Tongue (tissue), 2 donors: ENCODE results near the gene NELFCD. TPM values are rescaled to one million over a fixed set of nuclear protein-coding genes. Genes with fewer than 3 reads are reported as not detected.
"Not testable (repeated sequence)": the region's sequence is repeated elsewhere in the genome, so short reads cannot be mapped to it uniquely, and the experiment has no call there.

Source experiments
- DNase-seq: peaks from one replicate; pipeline ENCODE4 v3.0.0-alpha.2; 2015
- total RNA-seq: library from RNA; depleted of rRNA; stranded (reverse); fragments of >200 nt; gene quantifications from one replicate; pipeline ENCODE4 v1.2.3, GENCODE V29; 2014

NELFCD gene
- total RNA-seq, 1 donor from 2014 or later, result 53.6 TPM

GRCh38 chr20:59026904-59027740 is 46.1 kb downstream of the NELFCD start:
- DNase-seq, result no peak

- no peak for DNase-seq
Observed at GRCh38 chr20:59027741-59028320, 46.8 kb downstream of the NELFCD start.

DNA sequence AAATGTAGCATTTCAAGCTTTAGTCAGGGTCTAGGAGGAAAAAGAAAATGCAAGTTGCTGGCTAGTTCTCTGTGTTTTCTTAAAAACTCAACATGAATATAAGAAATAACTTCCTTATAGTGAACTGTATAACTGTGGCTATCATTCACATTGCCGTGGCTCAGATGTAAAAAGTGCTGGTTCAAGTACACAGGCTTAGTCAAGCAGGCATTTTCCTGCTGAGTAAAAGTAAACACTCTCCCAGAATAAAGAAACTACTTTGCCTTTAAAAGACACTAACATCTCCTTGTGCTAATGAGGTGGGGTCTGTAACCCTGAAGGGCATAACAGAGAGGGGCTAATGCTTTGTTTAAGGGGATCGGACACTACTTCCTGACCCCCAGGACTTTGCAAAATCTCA is 47.8 kb downstream of the NELFCD start:
- DNase-seq, result no peak

DNA sequence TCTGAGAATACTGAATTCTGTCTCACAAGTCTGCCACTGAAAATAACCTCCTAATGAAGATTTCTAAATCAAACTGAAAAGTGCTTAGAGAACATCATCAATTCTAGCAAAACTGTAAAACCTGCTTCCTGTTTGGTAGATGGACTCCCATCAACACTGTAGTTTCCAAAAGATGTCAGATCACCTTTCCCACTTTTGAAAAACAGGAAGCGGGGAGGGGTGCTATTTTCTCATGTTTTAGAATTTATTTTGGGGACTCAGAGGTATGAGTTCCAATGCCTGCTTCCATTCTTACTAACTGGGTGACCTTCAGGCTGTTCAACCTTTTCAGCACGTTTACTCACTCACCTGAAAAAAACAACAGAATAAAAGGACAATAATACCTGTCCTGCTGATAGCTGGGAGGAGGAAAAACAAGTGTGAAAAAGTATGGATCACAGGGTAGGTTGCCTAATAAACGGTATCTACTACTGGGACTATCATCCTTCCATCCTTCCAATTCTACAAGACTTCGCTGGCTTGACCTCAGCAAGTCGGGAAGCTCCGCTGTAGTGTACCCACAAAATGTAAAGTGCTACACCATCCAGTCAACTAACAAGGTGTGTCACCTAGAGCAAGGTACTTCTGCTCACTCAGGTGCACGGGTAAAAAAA is 50.0 kb downstream of the NELFCD start:
- DNase-seq, result no peak

- peak; percentile 14 for DNase-seq
Observed at GRCh38 chr20:59031564-59032022, 50.5 kb downstream of the NELFCD start.

DNA sequence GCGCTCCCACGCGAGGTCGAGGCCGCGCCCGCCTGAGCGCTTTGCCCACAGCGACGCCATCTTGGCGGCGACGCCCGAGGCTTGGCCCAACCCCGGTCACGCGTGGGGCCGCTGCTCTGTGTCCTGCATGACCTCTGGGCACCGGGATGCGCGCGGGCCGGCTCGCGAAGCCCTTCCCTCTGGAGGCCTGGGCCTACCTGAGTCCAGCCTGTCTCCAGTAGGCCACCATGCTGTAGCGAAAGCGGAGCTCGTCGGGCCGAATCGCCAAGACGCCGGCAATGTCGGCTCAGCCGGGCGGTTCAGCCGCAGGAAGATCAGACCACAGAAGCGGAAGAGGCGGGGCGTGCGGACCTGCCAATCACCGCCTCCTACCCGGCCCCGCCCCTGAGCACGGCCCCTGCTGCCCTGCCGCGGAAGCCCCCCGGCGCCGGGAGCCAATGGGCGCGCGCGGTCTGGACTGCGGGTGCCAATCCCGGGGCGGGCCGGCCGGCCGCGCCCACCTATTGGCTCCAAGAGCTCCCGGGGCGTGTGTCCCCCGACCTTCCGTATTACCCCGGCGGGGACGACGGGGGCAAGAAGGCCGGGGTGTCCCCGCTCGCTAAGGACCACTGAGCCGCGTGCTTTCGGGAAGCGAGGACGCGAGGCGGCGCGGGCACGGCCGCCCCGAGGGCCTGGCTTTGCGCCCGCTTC is 51.1 kb downstream of the NELFCD start, which contains the start of gene ATP5F1E:
TSS of gene ATP5F1E (minus strand) at position 313 of the 690 bp plus-strand sequence. CDS start at position 229, 84 bp downstream.
- DNase-seq, result peak; percentile 98

DNA sequence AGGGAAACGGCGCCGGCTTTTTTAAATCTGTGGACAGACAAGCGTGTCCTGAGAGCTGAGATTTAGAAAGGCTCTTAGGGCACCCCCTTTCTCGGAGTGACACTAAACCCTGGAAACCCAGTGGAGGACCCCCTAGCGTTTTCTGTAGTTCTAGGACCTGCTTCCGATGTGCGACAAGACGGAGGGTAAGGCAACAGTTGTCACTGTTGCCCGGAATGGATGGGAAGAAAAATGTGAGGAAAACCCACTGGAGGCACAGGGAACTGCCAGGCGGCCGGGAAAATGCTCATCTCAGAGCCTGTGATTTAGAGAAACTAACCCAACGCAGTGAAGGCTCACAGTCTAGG is 51.6 kb downstream of the NELFCD start:
- no peak for DNase-seq

- no peak for DNase-seq
Observed at GRCh38 chr20:59033093-59033492, 52.0 kb downstream of the NELFCD start.

DNA sequence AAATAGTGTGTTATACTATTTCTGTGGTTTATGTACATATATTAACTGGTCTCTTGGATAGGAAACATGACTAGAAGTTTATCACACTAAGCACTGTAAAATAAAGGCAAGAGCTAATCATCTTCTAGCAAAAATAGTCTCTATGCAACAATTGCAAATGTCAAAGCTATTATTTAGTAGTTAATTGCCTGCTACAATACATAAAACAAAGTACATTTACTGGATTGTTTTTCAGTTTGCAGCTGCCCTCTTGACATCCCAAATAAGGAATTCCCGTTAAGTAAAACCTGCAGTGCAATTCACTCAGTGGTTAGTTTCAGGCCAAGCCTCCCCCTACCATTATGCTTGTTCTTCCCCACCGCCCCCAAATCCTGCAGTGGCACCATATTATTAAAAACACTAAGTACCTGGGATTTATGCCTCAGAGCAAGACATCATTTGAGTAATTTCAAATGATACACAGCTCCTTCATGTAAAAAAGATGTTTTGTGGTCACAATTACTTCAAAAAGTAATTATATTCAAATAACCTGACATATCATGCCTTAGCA is 52.6 kb downstream of the NELFCD start:
- DNase-seq, result no peak

- DNase-seq, result no peak
Observed at GRCh38 chr20:59035381-59035780, 54.3 kb downstream of the NELFCD start.

- no peak for DNase-seq
Observed at GRCh38 chr20:59037386-59037785, 56.3 kb downstream of the NELFCD start.

- DNase-seq, result no peak
Observed at GRCh38 chr20:59039233-59039632, 58.2 kb downstream of the NELFCD start.

GRCh38 chr20:59040667-59041066 is 59.6 kb downstream of the NELFCD start:
- no peak for DNase-seq

DNA sequence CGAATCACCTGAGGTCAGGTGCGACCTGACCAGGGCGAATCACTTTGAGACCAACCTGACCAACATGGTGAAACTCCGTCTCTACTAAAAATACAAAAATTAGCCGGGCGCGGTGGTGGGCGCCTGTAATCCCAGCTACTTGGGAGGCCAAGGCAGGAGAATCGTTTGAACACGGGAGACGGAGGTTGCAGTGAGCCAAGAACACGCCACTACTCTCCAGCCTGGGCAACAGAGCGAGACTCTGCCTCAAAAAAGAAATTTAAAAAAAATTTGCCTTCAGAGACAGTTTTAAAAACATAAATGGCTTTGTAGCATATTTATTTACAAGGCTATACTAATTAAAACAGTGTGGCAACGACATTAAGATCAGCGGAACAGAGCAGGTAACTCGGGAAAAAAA is 60.4 kb downstream of the NELFCD start:
- not testable (repeated sequence) for DNase-seq

- peak; percentile 19 for DNase-seq
Observed at GRCh38 chr20:59042151-59042795, 61.2 kb downstream of the NELFCD start, which contains the start of gene PRELID3B. PRELID3B (minus strand) TSS chr20:59042786; CDS start chr20:59042730, 56 bp downstream.

- peak; percentile 97 for DNase-seq
Observed at GRCh38 chr20:59042796-59043631, 62.0 kb downstream of the NELFCD start.

DNA sequence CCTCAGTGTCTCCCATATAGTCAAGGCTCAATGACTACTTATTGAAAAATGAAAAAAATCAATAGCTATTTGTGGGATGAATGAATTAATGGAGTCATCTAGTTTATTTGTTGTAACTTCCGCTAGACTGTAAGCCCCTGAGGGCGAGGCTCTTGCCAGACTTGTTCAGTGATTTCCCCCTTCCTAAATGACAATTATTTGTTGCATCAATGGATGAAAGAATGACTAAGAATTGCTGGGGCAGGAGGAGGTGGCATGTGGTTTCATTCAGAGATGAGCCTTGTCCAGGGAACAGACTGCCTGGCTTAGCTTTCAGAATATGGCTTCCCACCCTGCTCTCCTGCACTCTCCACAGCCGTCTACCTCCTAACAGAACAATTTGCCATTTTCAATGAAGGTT is 62.6 kb downstream of the NELFCD start:
- DNase-seq, result no peak

- DNase-seq, result no peak
Observed at GRCh38 chr20:59044295-59044694, 63.2 kb downstream of the NELFCD start.
